Loucy (cell line): Measurements from ENCODE around the gene SAP30L.

Experiments
- H2AFZ ChIP-seq: fragments of 200-600 bp; sonication (generic); 2 replicates; pipeline ENCODE4 v1.6.0; 2016; ENCODE audit warnings: antibody characterized with exemption, mild to moderate bottlenecking, low read length, moderate library complexity
- H3F3A ChIP-seq: fragments of 200-600 bp; 2 replicates; pipeline ENCODE4 v1.6.0; 2016; ENCODE audit warnings: antibody characterized with exemption, low read depth, mild to moderate bottlenecking
- H3K27me3 ChIP-seq: fragments of 200-600 bp; sonication (generic); 2 replicates; pipeline ENCODE4 v1.6.1; 2014; ENCODE audit warnings: low read length, mild to moderate bottlenecking; ENCODE audit not compliant: insufficient read depth, poor library complexity, severe bottlenecking
- H3K36me3 ChIP-seq: fragments of 200-600 bp; sonication (generic); 2 replicates; pipeline ENCODE4 v1.6.1; 2016; ENCODE audit warnings: low read length; ENCODE audit not compliant: insufficient read depth
- H3K4me1 ChIP-seq: fragments of 200-600 bp; sonication (generic); 2 replicates; pipeline ENCODE4 v1.5.1; 2014; ENCODE audit warnings: low read length, mild to moderate bottlenecking; ENCODE audit not compliant: insufficient read depth, poor library complexity, severe bottlenecking
- H3K4me2 ChIP-seq: fragments of 200-600 bp; sonication (generic); 2 replicates; pipeline ENCODE4 v1.6.0; 2014; ENCODE audit warnings: antibody characterized with exemption, low read length, low read depth, mild to moderate bottlenecking; ENCODE audit not compliant: poor library complexity, severe bottlenecking
- H3K4me3 ChIP-seq: fragments of 200-600 bp; sonication (generic); 2 replicates; pipeline ENCODE4 v1.5.1; 2014; ENCODE audit warnings: low read length, mild to moderate bottlenecking, mixed read lengths; ENCODE audit not compliant: poor library complexity, severe bottlenecking
- H3K79me2 ChIP-seq: fragments of 200-600 bp; sonication (generic); 2 replicates; pipeline ENCODE4 v1.6.1; 2014; ENCODE audit warnings: low read length; ENCODE audit not compliant: insufficient read depth
- H3K9ac ChIP-seq: fragments of 200-600 bp; sonication (generic); 2 replicates; pipeline ENCODE4 v1.6.0; 2014; ENCODE audit warnings: mild to moderate bottlenecking, low read depth, low read length, moderate library complexity; ENCODE audit not compliant: poor library complexity, severe bottlenecking
- H3K9me2 ChIP-seq: fragments of 200-600 bp; sonication (generic); replicated peaks from 2 replicates; pipeline ENCODE4 v1.6.1; 2016; ENCODE audit warnings: low read depth, low read length, mixed read lengths
- H3K9me3 ChIP-seq: fragments of 200-600 bp; sonication (generic); 2 replicates; pipeline ENCODE4 v1.6.1; 2014; ENCODE audit warnings: mild to moderate bottlenecking, antibody characterized with exemption, low read length, low read depth; ENCODE audit not compliant: insufficient read depth
- H4K20me1 ChIP-seq: fragments of 200-600 bp; sonication (generic); 2 replicates; pipeline ENCODE4 v1.6.0; 2014; ENCODE audit warnings: antibody characterized with exemption, low read length, mild to moderate bottlenecking; ENCODE audit not compliant: insufficient read depth, poor library complexity, severe bottlenecking
- CTCF ChIP-seq: fragments of 200-600 bp; sonication (generic); conservative IDR thresholded peaks from 2 replicates; pipeline ENCODE4 v1.5.1; 2014; ENCODE audit warnings: mild to moderate bottlenecking, antibody characterized with exemption, low read length
- EZH2phosphoT487 ChIP-seq: fragments of 200-600 bp; IDR thresholded peaks from 2 replicates; pipeline ENCODE4 v1.6.1; 2018; ENCODE audit warnings: antibody characterized with exemption, mild to moderate bottlenecking, moderate library complexity, borderline replicate concordance

The SAP30L gene

GRCh38 chr5:154506049-154506715, 60.4 kb downstream of the SAP30L start:
- Histone ChIP-seq H3K4me1 (no peaks in the 10 kb centered on the region), H2AFZ (no peak overlapping the region), H3K9ac (no peak overlapping the region), H3K4me3 (no peak overlapping the region), H3F3A (no peaks in the 10 kb centered on the region), H3K27me3 (no peaks in the 10 kb centered on the region), H3K4me2 (no peak overlapping the region), H3K9me3 (no peaks in the 10 kb centered on the region), H3K36me3 (no peaks in the 10 kb centered on the region), H3K9me2 (no peaks in the 10 kb centered on the region), H4K20me1 (no peaks in the 10 kb centered on the region), H3K79me2 (no peaks in the 10 kb centered on the region)
- no peak for TF ChIP-seq CTCF
- no peak for TF ChIP-seq EZH2phosphoT487

- Histone ChIP-seq H2AFZ (no peak overlapping the region), H3F3A (no peaks in the 10 kb centered on the region), H3K9ac (no peak overlapping the region), H3K4me2 (no peak overlapping the region), H3K9me3 (no peaks in the 10 kb centered on the region), H3K4me1 (no peaks in the 10 kb centered on the region), H4K20me1 (no peaks in the 10 kb centered on the region), H3K27me3 (no peaks in the 10 kb centered on the region), H3K4me3 (no peak overlapping the region), H3K79me2 (no peaks in the 10 kb centered on the region), H3K9me2 (no peaks in the 10 kb centered on the region), H3K36me3 (no peaks in the 10 kb centered on the region)
- no peak for TF ChIP-seq EZH2phosphoT487
- TF ChIP-seq CTCF = no peak
Measured at GRCh38 chr5:154506716-154507080, 60.9 kb downstream of the SAP30L start.

- Histone ChIP-seq H3K4me1 (no peaks in the 10 kb centered on the region), H3K4me3 (no peak overlapping the region), H3K79me2 (no peaks in the 10 kb centered on the region), H2AFZ (no peak overlapping the region), H3K27me3 (no peaks in the 10 kb centered on the region), H4K20me1 (no peaks in the 10 kb centered on the region), H3K9ac (no peak overlapping the region), H3K9me3 (no peaks in the 10 kb centered on the region), H3K36me3 (no peaks in the 10 kb centered on the region), H3K9me2 (no peaks in the 10 kb centered on the region), H3F3A (no peaks in the 10 kb centered on the region), H3K4me2 (no peak overlapping the region)
- TF ChIP-seq CTCF = no peak
- no peak for TF ChIP-seq EZH2phosphoT487
Measured at GRCh38 chr5:154508114-154508513, 62.3 kb downstream of the SAP30L start.
